Right lobe of liver (tissue), 4 donors: ENCODE results near the gene GPR87.

Source experiments
- POLR2A ChIP-seq: fragments of 450-650 bp; IDR thresholded peaks from one replicate; pipeline ENCODE4 v1.6.1; 2017; ENCODE audit warnings: antibody characterized with exemption, mild to moderate bottlenecking
- TF ChIP-seq, protein P1 (sequence below), 4 donors: fragments of 200-600 bp in 3 of 4; fragments of 450-650 bp in 1 of 4; IDR thresholded peaks; one replicate each; pipeline versions ENCODE4 v1.5.1 to v1.8.0; 2016 to 2022; ENCODE audit warnings: antibody characterized with exemption in 4 of 4, mild to moderate bottlenecking in 2 of 4
- donor health status: DM: no; HTN: no; CAD: no.
- donor health status: DM: no; HTN: no; CAD: no.
- donor health status: DM: no; HTN: yes; CAD: no.

DNA sequence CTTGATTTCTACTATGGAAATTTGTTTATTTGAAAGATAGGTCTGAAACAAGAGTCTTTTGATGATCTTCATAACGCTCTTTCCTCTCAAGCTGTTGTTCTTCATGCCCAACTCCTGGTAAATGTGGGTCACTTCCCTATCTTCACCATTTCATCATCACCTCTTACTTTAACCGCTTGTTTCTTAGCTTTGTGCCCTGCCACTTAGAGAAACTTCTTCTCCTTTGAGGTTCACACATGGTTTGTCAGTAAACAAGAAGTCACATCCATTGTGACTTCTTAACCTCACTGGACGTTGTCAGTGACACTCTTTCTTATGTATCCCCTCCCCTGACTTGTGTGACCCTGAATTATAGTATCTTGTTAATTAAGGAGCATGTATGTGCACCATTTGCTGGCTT is 29.7 kb upstream of the GPR87 start:
- no peak for TF ChIP-seq POLR2A
- TF ChIP-seq, protein P1, sequence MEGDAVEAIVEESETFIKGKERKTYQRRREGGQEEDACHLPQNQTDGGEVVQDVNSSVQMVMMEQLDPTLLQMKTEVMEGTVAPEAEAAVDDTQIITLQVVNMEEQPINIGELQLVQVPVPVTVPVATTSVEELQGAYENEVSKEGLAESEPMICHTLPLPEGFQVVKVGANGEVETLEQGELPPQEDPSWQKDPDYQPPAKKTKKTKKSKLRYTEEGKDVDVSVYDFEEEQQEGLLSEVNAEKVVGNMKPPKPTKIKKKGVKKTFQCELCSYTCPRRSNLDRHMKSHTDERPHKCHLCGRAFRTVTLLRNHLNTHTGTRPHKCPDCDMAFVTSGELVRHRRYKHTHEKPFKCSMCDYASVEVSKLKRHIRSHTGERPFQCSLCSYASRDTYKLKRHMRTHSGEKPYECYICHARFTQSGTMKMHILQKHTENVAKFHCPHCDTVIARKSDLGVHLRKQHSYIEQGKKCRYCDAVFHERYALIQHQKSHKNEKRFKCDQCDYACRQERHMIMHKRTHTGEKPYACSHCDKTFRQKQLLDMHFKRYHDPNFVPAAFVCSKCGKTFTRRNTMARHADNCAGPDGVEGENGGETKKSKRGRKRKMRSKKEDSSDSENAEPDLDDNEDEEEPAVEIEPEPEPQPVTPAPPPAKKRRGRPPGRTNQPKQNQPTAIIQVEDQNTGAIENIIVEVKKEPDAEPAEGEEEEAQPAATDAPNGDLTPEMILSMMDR (IDR thresholded peaks at IDR 0.05), result no peak
